HEK293T (cell line): ENCODE results near the gene DCBLD1.

ENCODE experiments used
- CTCF ChIA-PET: fragments of 350-600 bp; formaldehyde crosslinking; extraction: SDS; loops from one replicate; lab custom pipeline; 2021; ENCODE audit warnings: antibody characterized with exemption, inconsistent platforms; lab: Yijun Ruan, JAX
- POLR2A ChIA-PET: fragments of 350-600 bp; formaldehyde crosslinking; extraction: SDS; loops from one replicate; lab custom pipeline; 2020; ENCODE audit warnings: antibody characterized with exemption, inconsistent platforms; lab: Yijun Ruan, JAX
- DNase-seq: peaks from one replicate; pipeline ENCODE4 v3.0.0; 2012; ENCODE audit warnings: mixed read lengths; ENCODE audit errors: extremely low spot score
- ARNT ChIP-seq: fragments of 450-650 bp; IDR thresholded peaks from 2 replicates; pipeline ENCODE4 v1.6.1; 2017; ENCODE audit warnings: mild to moderate bottlenecking
- BHLHE40 ChIP-seq: fragments of 450-650 bp; IDR thresholded peaks from 2 replicates; pipeline ENCODE4 v1.6.1; 2016; ENCODE audit warnings: mild to moderate bottlenecking, moderate library complexity, borderline replicate concordance
- CTBP1 ChIP-seq: fragments of 450-650 bp; IDR thresholded peaks from 2 replicates; pipeline ENCODE4 v1.6.1; 2016; ENCODE audit warnings: borderline replicate concordance
- ELF4 ChIP-seq: fragments of 450-650 bp; IDR thresholded peaks from 2 replicates; pipeline ENCODE4 v1.6.1; 2017; ENCODE audit warnings: antibody characterized with exemption
- FOXA1 ChIP-seq: fragments of 450-650 bp; IDR thresholded peaks from 2 replicates; pipeline ENCODE4 v1.6.1; 2016; ENCODE audit warnings: mild to moderate bottlenecking
- FOXK2 ChIP-seq: fragments of 450-650 bp; IDR thresholded peaks from 2 replicates; pipeline ENCODE4 v1.6.1; 2016; ENCODE audit warnings: mild to moderate bottlenecking
- FOXM1 ChIP-seq: fragments of 450-650 bp; IDR thresholded peaks from 2 replicates; pipeline ENCODE4 v1.6.1; 2017; ENCODE audit warnings: mild to moderate bottlenecking, borderline replicate concordance
- HDGF ChIP-seq: fragments of 450-650 bp; IDR thresholded peaks from 2 replicates; pipeline ENCODE4 v1.6.1; 2017; ENCODE audit warnings: antibody characterized with exemption, borderline replicate concordance
- L3MBTL2 ChIP-seq: fragments of 450-650 bp; conservative IDR thresholded peaks from 2 replicates; pipeline ENCODE4 v1.6.1; 2016; ENCODE audit warnings: mild to moderate bottlenecking
- LEF1 ChIP-seq: fragments of 450-650 bp; IDR thresholded peaks from 2 replicates; pipeline ENCODE4 v1.6.1; 2017; ENCODE audit warnings: mild to moderate bottlenecking, borderline replicate concordance
- NFRKB ChIP-seq: fragments of 450-650 bp; IDR thresholded peaks from 2 replicates; pipeline ENCODE4 v1.6.1; 2016; ENCODE audit warnings: mild to moderate bottlenecking, moderate library complexity
- PKNOX1 ChIP-seq: fragments of 450-650 bp; IDR thresholded peaks from 2 replicates; pipeline ENCODE4 v1.6.1; 2016
- SP1 ChIP-seq: fragments of 450-650 bp; IDR thresholded peaks from 2 replicates; pipeline ENCODE4 v1.6.1; 2017
- SUZ12 ChIP-seq: fragments of 450-650 bp; IDR thresholded peaks from 2 replicates; pipeline ENCODE4 v1.6.1; 2016; ENCODE audit warnings: mild to moderate bottlenecking
- TARDBP ChIP-seq: fragments of 450-650 bp; IDR thresholded peaks from 2 replicates; pipeline ENCODE4 v1.6.1; 2016
- ZNF384 ChIP-seq: fragments of 450-650 bp; IDR thresholded peaks from 2 replicates; pipeline ENCODE4 v1.6.1; 2016

The DCBLD1 gene

GRCh38 chr6:117590447-117590846 lies 108.0 kb downstream of the DCBLD1 start:
- no peak for DNase-seq
- ChIA-PET CTCF (no interaction called here), POLR2A (interaction anchor here (2.8 kb wide), 1 partner anchor 12 kb away, joined by 14 read pairs; the partner anchor contains the start of gene GOPC)
- TF ChIP-seq SP1 (no peak), FOXK2 (no peak), NFRKB (no peak), L3MBTL2 (no peak), ELF4 (no peak), SUZ12 (no peak), FOXA1 (no peak), CTBP1 (no peak), PKNOX1 (no peak), LEF1 (no peak), TARDBP (no peak), HDGF (no peak)

GRCh38 chr6:117591405-117591804 lies 108.9 kb downstream of the DCBLD1 start:
- CTCF ChIA-PET: no interaction called here
- DNase-seq: no peak
- TF ChIP-seq PKNOX1 (no peak), HDGF (no peak), FOXM1 (no peak), SP1 (no peak), ZNF384 (no peak), TARDBP (no peak), LEF1 (no peak), BHLHE40 (no peak), FOXK2 (no peak), NFRKB (no peak), L3MBTL2 (no peak), FOXA1 (no peak), ARNT (no peak), ELF4 (no peak), CTBP1 (no peak), SUZ12 (no peak)
- POLR2A ChIA-PET: interaction anchor here (2.8 kb wide), 1 partner anchor 11 kb away, joined by 14 read pairs; the partner anchor contains the start of gene GOPC

GRCh38 chr6:117592983-117593759 lies 110.7 kb downstream of the DCBLD1 start:
- DNase-seq: no peak
- CTCF ChIA-PET: no interaction called here
- POLR2A ChIA-PET: interaction anchor here (1.3 kb wide), 1 partner anchor 9 kb away, joined by 5 read pairs; the partner anchor contains the start of gene GOPC
- TF ChIP-seq ARNT: no peak
- no peak for TF ChIP-seq CTBP1
- no peak for TF ChIP-seq FOXM1
- TF ChIP-seq FOXA1: no peak
- TF ChIP-seq ZNF384: no peak

- ChIA-PET POLR2A (no interaction called here), CTCF (no interaction called here)
- no peak for TF ChIP-seq NFRKB
- no peak for TF ChIP-seq SUZ12
- no peak for TF ChIP-seq HDGF
- no peak for TF ChIP-seq LEF1
- TF ChIP-seq SP1: no peak
- no peak for TF ChIP-seq CTBP1
- no peak for TF ChIP-seq PKNOX1
- no peak for TF ChIP-seq TARDBP
- no peak for TF ChIP-seq FOXA1
- no peak for TF ChIP-seq ARNT
- no peak for TF ChIP-seq ZNF384
- no peak for TF ChIP-seq BHLHE40
- no peak for TF ChIP-seq FOXK2
- DNase-seq: no peak
Observed at GRCh38 chr6:117595099-117595923, 112.8 kb downstream of the DCBLD1 start.

- no peak for DNase-seq
- ChIA-PET CTCF (interaction anchor here (0.6 kb wide), 1 partner anchor 122 kb away, joined by 5 read pairs; no protein-coding TSS in a partner anchor), POLR2A (no interaction called here)
- TF ChIP-seq SP1: no peak
- TF ChIP-seq HDGF: no peak
- TF ChIP-seq NFRKB: no peak
- TF ChIP-seq SUZ12: no peak
- TF ChIP-seq CTBP1: no peak
- no peak for TF ChIP-seq FOXM1
- TF ChIP-seq ARNT: no peak
- no peak for TF ChIP-seq BHLHE40
- no peak for TF ChIP-seq LEF1
- no peak for TF ChIP-seq TARDBP
Observed at GRCh38 chr6:117597755-117598154, 115.3 kb downstream of the DCBLD1 start.
